Endodermal cell (in vitro differentiated cells): ENCODE data around the gene EPS15. TPM values are rescaled to one million over a fixed set of nuclear protein-coding genes. Genes with fewer than 3 reads are reported as not detected.
A peak's percentile ranks its signal among the peaks of the same experiment; 100 is the strongest.

Experiments used
- DNase-seq: peaks from one replicate; pipeline ENCODE4 v3.0.0-alpha.2; 2017
- H3K27ac ChIP-seq: 2 replicates; pipeline ENCODE4 v1.5.1; 2013; ENCODE audit warnings: mild to moderate bottlenecking, low read depth, low read length, moderate library complexity
- H3K27me3 ChIP-seq: 2 replicates; pipeline ENCODE4 v1.6.1; 2013; ENCODE audit warnings: mild to moderate bottlenecking, low read length, moderate library complexity; ENCODE audit not compliant: insufficient read depth, control insufficient read depth, poor library complexity, severe bottlenecking
- H3K36me3 ChIP-seq: 2 replicates; pipeline ENCODE4 v1.7.0; 2013; ENCODE audit warnings: mild to moderate bottlenecking, low read length, moderate library complexity; ENCODE audit not compliant: control insufficient read depth, insufficient read depth
- H3K4me1 ChIP-seq: one replicate; pipeline ENCODE4 v1.7.0; 2013; ENCODE audit warnings: low read length; ENCODE audit not compliant: control insufficient read depth, insufficient read depth
- H3K4me3 ChIP-seq: 2 replicates; pipeline ENCODE4 v1.5.1; 2013; ENCODE audit warnings: mild to moderate bottlenecking, low read length, moderate library complexity
- H3K9ac ChIP-seq: 2 replicates; pipeline ENCODE4 v1.6.1; 2013; ENCODE audit warnings: mild to moderate bottlenecking, low read length, moderate library complexity; ENCODE audit not compliant: poor library complexity, severe bottlenecking; ENCODE audit errors: extremely low read depth
- H3K9me3 ChIP-seq: 2 replicates; pipeline ENCODE4 v1.6.1; 2013; ENCODE audit warnings: mild to moderate bottlenecking, low read length, moderate library complexity; ENCODE audit not compliant: control insufficient read depth
- H3K27ac Mint-ChIP-seq: 2 replicates; pipeline ENCODE4 v1.8.0; 2020; ENCODE audit warnings: mixed read lengths
- H3K27me3 Mint-ChIP-seq: 2 replicates; pipeline ENCODE4 v1.8.0; 2021; ENCODE audit warnings: mild to moderate bottlenecking, mixed read lengths; ENCODE audit not compliant: insufficient read depth
- H3K36me3 Mint-ChIP-seq: 2 replicates; pipeline ENCODE4 v1.8.0; 2020; ENCODE audit warnings: low read depth, mixed read lengths
- H3K4me1 Mint-ChIP-seq: 2 replicates; pipeline ENCODE4 v1.8.0; 2020; ENCODE audit warnings: mixed read lengths
- H3K4me3 Mint-ChIP-seq: 2 replicates; pipeline ENCODE4 v1.8.0; 2020; ENCODE audit warnings: mild to moderate bottlenecking, moderate library complexity, mixed read lengths
- H3K9me3 Mint-ChIP-seq: 2 replicates; pipeline ENCODE4 v1.8.0; 2020; ENCODE audit warnings: mild to moderate bottlenecking, mixed read lengths
- WGBS, 2 experiments: methylation state at CpG; one replicate each; pipeline versions ENCODE4 v1.1.5 to v1.1.7; 2013; ENCODE audit warnings: missing lambda C conversion rate in 2 of 2, mixed read lengths in 1 of 2; ENCODE audit not compliant: insufficient coverage in 1 of 2, insufficient read length in 1 of 2; 5-methylcytosine and 5-hydroxymethylcytosine counted together
- total RNA-seq, 2 donors: library from RNA; stranded (reverse); fragmentation: NEBNext Ultra II Directional in 1 of 2; extraction: Animal tissue kit (Norgen Biotek cat#: 25700) in 1 of 2; gene quantifications; 2 replicates in 1 of 2; 3 replicates in 1 of 2; pipeline ENCODE4 v1.2.1, GENCODE V29; 2021
- TF ChIP-seq, protein P1 (sequence below): fragments of 200-600 bp; sonication (generic); conservative IDR thresholded peaks from 2 replicates; pipeline ENCODE4 v1.5.0; 2021; ENCODE audit warnings: antibody characterized with exemption, mild to moderate bottlenecking

EPS15 gene
- total RNA-seq, 2 donors from 2014 or later = 45.0 to 46.9 TPM

DNA sequence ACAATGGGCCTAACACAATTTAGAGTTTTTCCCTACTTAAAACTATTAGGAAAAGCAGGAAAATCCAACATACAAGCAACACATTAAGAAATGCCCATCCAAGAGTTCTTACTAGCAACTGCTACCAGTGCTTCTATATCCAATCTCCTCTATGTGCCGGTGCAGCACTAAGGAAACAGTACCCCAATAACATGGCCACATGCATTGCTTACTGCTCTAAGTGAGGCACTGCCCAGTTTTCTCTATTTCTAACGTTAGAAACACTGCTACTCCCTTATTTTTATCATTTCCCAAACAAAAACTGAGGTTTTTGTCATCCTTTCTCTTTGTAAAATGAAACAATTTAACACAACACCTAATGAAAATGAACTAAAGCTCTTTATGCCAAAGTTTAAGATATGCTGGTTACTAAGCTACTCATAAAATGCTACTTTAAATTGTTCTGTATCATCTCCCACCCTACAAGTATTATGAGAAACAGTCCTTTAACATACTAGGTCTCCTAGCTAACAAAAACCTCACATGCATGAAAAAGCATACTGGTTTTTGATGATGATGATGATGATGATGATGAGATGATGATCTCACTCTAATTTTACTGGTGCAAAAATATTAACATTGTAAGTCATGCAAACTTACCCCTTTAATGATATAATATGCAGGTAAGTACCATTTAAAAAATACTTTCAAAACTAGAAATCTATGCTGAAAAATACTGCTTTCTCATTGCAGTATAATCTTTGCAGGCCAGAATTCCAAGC is 98.0 kb downstream of the EPS15 start:
- no peak overlapping the region for H3K27ac ChIP-seq
- DNase-seq = no peak
- H3K36me3 ChIP-seq = peaks cover 22% of the 10 kb centered on the region
- TF ChIP-seq, protein P1, sequence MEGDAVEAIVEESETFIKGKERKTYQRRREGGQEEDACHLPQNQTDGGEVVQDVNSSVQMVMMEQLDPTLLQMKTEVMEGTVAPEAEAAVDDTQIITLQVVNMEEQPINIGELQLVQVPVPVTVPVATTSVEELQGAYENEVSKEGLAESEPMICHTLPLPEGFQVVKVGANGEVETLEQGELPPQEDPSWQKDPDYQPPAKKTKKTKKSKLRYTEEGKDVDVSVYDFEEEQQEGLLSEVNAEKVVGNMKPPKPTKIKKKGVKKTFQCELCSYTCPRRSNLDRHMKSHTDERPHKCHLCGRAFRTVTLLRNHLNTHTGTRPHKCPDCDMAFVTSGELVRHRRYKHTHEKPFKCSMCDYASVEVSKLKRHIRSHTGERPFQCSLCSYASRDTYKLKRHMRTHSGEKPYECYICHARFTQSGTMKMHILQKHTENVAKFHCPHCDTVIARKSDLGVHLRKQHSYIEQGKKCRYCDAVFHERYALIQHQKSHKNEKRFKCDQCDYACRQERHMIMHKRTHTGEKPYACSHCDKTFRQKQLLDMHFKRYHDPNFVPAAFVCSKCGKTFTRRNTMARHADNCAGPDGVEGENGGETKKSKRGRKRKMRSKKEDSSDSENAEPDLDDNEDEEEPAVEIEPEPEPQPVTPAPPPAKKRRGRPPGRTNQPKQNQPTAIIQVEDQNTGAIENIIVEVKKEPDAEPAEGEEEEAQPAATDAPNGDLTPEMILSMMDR = no peak
- H3K27ac Mint-ChIP-seq = peak overlapping the region; percentile 20
- H3K27me3 Mint-ChIP-seq = no peaks in the 10 kb centered on the region
- H3K36me3 Mint-ChIP-seq = peaks cover 9% of the 10 kb centered on the region
- 78 to 93% methylated on average over 2 of the region's 2 CpGs for WGBS, 2 experiments
- H3K4me3 ChIP-seq = no peak overlapping the region
- no peak overlapping the region for H3K9ac ChIP-seq
- H3K4me1 ChIP-seq = peaks cover 2% of the 10 kb centered on the region
- no peak overlapping the region for H3K4me3 Mint-ChIP-seq
- no peaks in the 10 kb centered on the region for H3K9me3 Mint-ChIP-seq
- H3K9me3 ChIP-seq = no peaks in the 10 kb centered on the region
- no peaks in the 10 kb centered on the region for H3K27me3 ChIP-seq
- H3K4me1 Mint-ChIP-seq = peaks cover 17% of the 10 kb centered on the region

DNA sequence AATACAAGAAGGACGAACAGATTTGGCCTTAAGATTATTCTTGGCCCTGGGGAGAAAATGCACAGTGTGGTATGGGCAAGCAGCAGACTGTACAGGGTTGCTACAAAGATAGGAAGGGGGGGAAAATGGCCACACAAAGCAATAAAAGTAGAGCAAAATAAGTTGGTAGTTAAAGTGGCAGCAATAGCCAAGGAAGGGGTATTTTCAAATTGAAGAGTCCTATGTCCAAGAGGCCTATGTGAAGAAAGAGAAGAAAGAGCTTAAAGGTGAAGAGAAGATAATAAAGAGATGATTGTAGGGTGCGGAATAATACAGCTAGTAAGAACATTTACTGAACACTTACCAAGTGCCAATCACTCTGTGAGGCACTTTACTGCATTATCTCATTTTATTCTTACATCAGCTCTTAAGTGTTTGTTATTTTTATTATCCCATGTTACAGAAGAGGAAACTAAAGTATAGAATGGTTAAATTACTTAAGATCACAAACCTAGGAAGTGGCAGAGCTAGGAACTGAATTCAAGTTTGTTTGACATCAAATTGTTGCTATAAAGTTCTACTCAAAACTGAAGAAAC is 100.6 kb downstream of the EPS15 start:
- Histone ChIP-seq H3K4me3 (no peak overlapping the region), H3K36me3 (peaks cover 18% of the 10 kb centered on the region), H3K27ac (no peak overlapping the region), H3K27me3 (no peaks in the 10 kb centered on the region), H3K9ac (no peak overlapping the region), H3K9me3 (no peaks in the 10 kb centered on the region), H3K4me1 (no peaks in the 10 kb centered on the region)
- 83 to 100% methylated on average over 1 to 2 of the region's 2 CpGs for WGBS, 2 experiments
- Mint-ChIP-seq H3K36me3 (peaks cover 5% of the 10 kb centered on the region), H3K4me1 (peaks cover 13% of the 10 kb centered on the region), H3K27ac (no peak overlapping the region), H3K9me3 (no peaks in the 10 kb centered on the region), H3K27me3 (no peaks in the 10 kb centered on the region), H3K4me3 (no peak overlapping the region)
- no peak for DNase-seq
- TF ChIP-seq, protein P1 = no peak

DNA sequence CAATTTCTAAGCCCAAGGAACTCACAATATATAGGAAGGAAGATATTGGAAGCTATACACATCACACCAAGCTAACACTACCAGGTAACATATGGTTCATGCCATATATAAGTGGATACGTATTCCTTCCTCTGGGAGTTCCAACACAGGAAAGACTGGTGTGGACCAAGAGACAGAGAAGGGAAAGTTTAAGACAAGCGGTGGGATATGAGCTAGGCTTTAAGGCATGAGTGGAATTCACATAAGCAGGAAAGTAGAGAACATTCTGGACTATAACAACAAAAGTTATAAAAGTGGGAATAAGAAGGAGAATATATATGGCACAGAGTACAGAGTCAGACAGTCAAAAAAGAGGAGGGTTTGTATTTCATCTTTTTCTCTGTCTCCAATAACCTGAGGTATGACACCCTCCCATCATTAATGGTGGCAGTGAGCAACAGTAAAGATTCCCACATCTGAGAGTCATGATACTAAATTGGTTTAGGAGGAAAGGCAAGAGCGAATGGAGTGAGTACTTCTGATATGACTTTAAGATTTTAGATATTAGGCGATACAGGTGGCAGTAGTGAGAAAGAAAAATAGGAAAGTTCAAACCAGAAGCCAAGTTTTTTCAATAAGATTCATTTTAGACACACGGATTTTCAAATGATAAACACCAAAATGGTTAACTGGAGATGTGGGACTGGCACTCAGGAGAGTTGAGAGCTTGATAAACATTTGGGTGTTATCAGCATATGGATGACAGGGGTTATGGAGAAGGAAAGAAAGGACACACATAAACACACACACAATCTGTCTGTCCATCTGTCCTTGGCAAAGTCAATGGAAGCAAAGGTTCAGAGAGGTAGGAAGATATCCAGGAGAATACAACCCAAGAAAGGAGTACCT is 101.3 kb downstream of the EPS15 start:
- Mint-ChIP-seq H3K4me3 (no peak overlapping the region), H3K9me3 (no peaks in the 10 kb centered on the region), H3K27me3 (no peaks in the 10 kb centered on the region), H3K4me1 (peaks cover 6% of the 10 kb centered on the region), H3K36me3 (peaks cover 8% of the 10 kb centered on the region), H3K27ac (no peak overlapping the region)
- TF ChIP-seq, protein P1 = no peak
- no peak overlapping the region for H3K9ac ChIP-seq
- 93 to 100% methylated on average over 4 to 5 of the region's 5 CpGs for WGBS, 2 experiments
- H3K27me3 ChIP-seq = no peaks in the 10 kb centered on the region
- no peak overlapping the region for H3K27ac ChIP-seq
- H3K4me3 ChIP-seq = no peak overlapping the region
- DNase-seq = no peak
- H3K36me3 ChIP-seq = peaks cover 18% of the 10 kb centered on the region
- H3K9me3 ChIP-seq = no peaks in the 10 kb centered on the region
- no peaks in the 10 kb centered on the region for H3K4me1 ChIP-seq
